ENCODE measurements around the gene PACS1.

The PACS1 gene

GRCh38 chr11:66115638-66116301 lies 45.7 kb downstream of the PACS1 start:
- no peak overlapping the region for H3K4me3 ChIP-seq (ENCODE audit: low read depth, low read length)
- no peak for TF ChIP-seq CTCF (IDR thresholded peaks at IDR 0.05; ENCODE audit: low read depth, low read length)

- TF ChIP-seq CTCF (IDR thresholded peaks at IDR 0.05; ENCODE audit: low read depth, low read length), result no peak
These were observed 46.7 kb downstream of the PACS1 start for GRCh38 chr11:66116576-66117361.

GRCh38 chr11:66118847-66119246 lies 48.8 kb downstream of the PACS1 start:
- no peak for TF ChIP-seq CTCF (IDR thresholded peaks at IDR 0.05; ENCODE audit: low read depth, low read length)
- no peak overlapping the region for H3K4me3 ChIP-seq (ENCODE audit: low read depth, low read length)

More at GRCh38 chr11:66116576-66117361, 46.7 kb downstream of the PACS1 start:
- no peak overlapping the region for H3K4me3 ChIP-seq (ENCODE audit: low read depth, low read length)

- TF ChIP-seq CTCF (IDR thresholded peaks at IDR 0.05; ENCODE audit: low read depth, low read length), result no peak
- no peak overlapping the region for H3K4me3 ChIP-seq (ENCODE audit: low read depth, low read length)
These were observed 49.5 kb downstream of the PACS1 start for GRCh38 chr11:66119348-66120133.

GRCh38 chr11:66121466-66121865 lies 51.4 kb downstream of the PACS1 start:
- no peak overlapping the region for H3K4me3 ChIP-seq (ENCODE audit: low read depth, low read length)
- TF ChIP-seq CTCF (IDR thresholded peaks at IDR 0.05; ENCODE audit: low read depth, low read length), result no peak

GRCh38 chr11:66123902-66124301 lies 53.8 kb downstream of the PACS1 start:
- no peak for TF ChIP-seq CTCF (IDR thresholded peaks at IDR 0.05; ENCODE audit: low read depth, low read length)
- no peak overlapping the region for H3K4me3 ChIP-seq (ENCODE audit: low read depth, low read length)
